ENCODE measurements around the gene ZNF629.

DNA sequence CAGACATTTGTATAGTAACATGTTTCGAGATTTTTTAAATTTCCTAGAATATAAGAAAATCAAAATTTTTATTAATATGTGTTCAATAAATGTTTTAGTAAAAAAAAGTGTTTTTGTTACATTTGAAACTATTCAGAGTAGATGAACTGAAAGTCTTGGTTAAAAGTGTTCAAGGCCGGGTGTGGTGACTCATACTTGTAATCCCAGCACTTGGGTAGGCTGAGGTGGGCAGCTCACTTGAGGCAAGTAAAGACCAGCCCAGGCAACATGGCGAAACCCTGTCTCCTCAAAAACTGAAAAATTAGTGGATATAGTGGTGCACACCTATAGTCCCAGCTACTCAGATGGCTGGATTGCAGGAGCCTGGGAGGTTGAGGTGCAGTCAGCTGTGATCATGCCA, 55.6 kb downstream of the ZNF629 start:
- TF ChIP-seq, protein P1, sequence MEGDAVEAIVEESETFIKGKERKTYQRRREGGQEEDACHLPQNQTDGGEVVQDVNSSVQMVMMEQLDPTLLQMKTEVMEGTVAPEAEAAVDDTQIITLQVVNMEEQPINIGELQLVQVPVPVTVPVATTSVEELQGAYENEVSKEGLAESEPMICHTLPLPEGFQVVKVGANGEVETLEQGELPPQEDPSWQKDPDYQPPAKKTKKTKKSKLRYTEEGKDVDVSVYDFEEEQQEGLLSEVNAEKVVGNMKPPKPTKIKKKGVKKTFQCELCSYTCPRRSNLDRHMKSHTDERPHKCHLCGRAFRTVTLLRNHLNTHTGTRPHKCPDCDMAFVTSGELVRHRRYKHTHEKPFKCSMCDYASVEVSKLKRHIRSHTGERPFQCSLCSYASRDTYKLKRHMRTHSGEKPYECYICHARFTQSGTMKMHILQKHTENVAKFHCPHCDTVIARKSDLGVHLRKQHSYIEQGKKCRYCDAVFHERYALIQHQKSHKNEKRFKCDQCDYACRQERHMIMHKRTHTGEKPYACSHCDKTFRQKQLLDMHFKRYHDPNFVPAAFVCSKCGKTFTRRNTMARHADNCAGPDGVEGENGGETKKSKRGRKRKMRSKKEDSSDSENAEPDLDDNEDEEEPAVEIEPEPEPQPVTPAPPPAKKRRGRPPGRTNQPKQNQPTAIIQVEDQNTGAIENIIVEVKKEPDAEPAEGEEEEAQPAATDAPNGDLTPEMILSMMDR (IDR thresholded peaks at IDR 0.05), result no peak
- TF ChIP-seq POLR2A (IDR thresholded peaks at IDR 0.05) (no peak), EP300 (IDR thresholded peaks at IDR 0.05) (no peak), POLR2AphosphoS5 (IDR thresholded peaks at IDR 0.05) (no peak)
